Suprapubic skin (tissue), 4 donors: ENCODE measurements around the gene QPCTL.

Experiments used
- POLR2A ChIP-seq, 2 donors: fragments of 450-650 bp; IDR thresholded peaks; one replicate each; pipeline ENCODE4 v1.6.1; 2017; ENCODE audit warnings: antibody characterized with exemption in 2 of 2, mild to moderate bottlenecking in 2 of 2, moderate library complexity in 2 of 2
- POLR2AphosphoS5 ChIP-seq, 3 donors: sonication (generic); formaldehyde crosslinking; IDR thresholded peaks; one replicate each; pipeline ENCODE4 v1.6.1; 2017; ENCODE audit warnings: antibody characterized with exemption in 3 of 3
- TF ChIP-seq, protein P1 (sequence below), 2 donors: fragments of 200-600 bp in 1 of 2; fragments of 450-650 bp in 1 of 2; sonication (generic) in 1 of 2; IDR thresholded peaks; one replicate each; pipeline ENCODE4 v1.5.1; 2016 to 2019; ENCODE audit warnings: antibody characterized with exemption in 2 of 2, mild to moderate bottlenecking in 1 of 2, moderate library complexity in 1 of 2

DNA sequence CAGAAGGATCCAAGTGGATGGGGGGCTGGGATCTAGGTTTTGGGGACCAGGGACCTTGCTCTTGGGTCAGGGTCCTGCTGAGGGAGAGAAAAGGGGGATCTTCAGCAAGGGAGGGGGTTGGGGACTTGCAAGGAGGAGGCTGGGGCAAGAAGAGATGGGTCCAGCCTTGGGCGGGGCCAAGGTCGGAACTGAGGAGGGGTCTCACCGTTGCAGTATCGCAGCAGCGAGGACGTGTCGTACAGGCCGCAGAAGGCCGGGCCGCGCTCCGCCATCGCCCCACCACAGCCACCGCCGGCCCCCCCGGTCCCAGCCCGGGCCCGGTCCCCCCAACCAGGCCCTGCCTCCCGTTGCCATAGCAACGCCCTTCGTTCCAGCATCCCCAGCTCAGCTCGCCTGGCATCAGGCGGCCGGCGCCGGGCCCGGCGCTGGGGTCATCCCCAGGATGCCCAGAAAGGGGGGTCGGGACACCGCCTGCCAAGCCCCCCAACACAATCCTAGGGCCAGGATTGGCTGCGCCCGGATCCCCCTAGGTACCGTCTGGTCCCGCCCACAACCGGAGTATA, 47.3 kb upstream of the QPCTL start:
- TF ChIP-seq POLR2AphosphoS5 (IDR thresholded peaks at IDR 0.05) (no peak), POLR2A (IDR thresholded peaks at IDR 0.05) (no peak)
- TF ChIP-seq, protein P1, sequence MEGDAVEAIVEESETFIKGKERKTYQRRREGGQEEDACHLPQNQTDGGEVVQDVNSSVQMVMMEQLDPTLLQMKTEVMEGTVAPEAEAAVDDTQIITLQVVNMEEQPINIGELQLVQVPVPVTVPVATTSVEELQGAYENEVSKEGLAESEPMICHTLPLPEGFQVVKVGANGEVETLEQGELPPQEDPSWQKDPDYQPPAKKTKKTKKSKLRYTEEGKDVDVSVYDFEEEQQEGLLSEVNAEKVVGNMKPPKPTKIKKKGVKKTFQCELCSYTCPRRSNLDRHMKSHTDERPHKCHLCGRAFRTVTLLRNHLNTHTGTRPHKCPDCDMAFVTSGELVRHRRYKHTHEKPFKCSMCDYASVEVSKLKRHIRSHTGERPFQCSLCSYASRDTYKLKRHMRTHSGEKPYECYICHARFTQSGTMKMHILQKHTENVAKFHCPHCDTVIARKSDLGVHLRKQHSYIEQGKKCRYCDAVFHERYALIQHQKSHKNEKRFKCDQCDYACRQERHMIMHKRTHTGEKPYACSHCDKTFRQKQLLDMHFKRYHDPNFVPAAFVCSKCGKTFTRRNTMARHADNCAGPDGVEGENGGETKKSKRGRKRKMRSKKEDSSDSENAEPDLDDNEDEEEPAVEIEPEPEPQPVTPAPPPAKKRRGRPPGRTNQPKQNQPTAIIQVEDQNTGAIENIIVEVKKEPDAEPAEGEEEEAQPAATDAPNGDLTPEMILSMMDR (IDR thresholded peaks at IDR 0.05), result no peak
